HepG2 (cell line): Measurements from ENCODE around the gene DND1. TPM values are rescaled to one million over a fixed set of nuclear protein-coding genes. Genes with fewer than 3 reads are reported as not detected.

Experiments used
- CBFB ChIP-seq: sonication (generic); formaldehyde crosslinking; IDR thresholded peaks from 2 replicates; pipeline ENCODE4 v1.4.0; 2020; ENCODE audit warnings: missing genetic modification reagents
- CEBPG ChIP-seq: IDR thresholded peaks from 2 replicates; pipeline ENCODE4 v1.6.1; 2016
- HMGA1 ChIP-seq: sonication (generic); formaldehyde crosslinking; conservative IDR thresholded peaks from 2 replicates; pipeline ENCODE4 v1.4.0; 2020; ENCODE audit warnings: missing genetic modification reagents
- IKZF1 ChIP-seq: fragments of 450-650 bp; IDR thresholded peaks from 2 replicates; pipeline ENCODE4 v1.7.1; 2016
- KDM6A ChIP-seq: IDR thresholded peaks from 2 replicates; pipeline ENCODE4 v1.6.1; 2016; ENCODE audit warnings: low read depth
- MIER2 ChIP-seq: IDR thresholded peaks from 2 replicates; pipeline ENCODE4 v1.6.1; 2016; ENCODE audit warnings: missing biosample characterization, missing genetic modification reagents
- ZFY ChIP-seq: sonication (generic); formaldehyde crosslinking; IDR thresholded peaks from 2 replicates; pipeline ENCODE4 v1.4.0; 2020; ENCODE audit warnings: missing genetic modification reagents
- ZMYM4 ChIP-seq: sonication (generic); formaldehyde crosslinking; IDR thresholded peaks from 2 replicates; pipeline ENCODE4 v1.8.1; 2023; ENCODE audit warnings: mild to moderate bottlenecking, missing genetic modification reagents
- ZNF547 ChIP-seq: sonication (generic); formaldehyde crosslinking; IDR thresholded peaks from 2 replicates; pipeline ENCODE4 v1.5.1; 2020; ENCODE audit warnings: mild to moderate bottlenecking, missing genetic modification reagents
- ZNF7 ChIP-seq: IDR thresholded peaks from 2 replicates; pipeline ENCODE4 v1.6.1; 2016; ENCODE audit warnings: missing biosample characterization, missing genetic modification reagents
- ZNF747 ChIP-seq: sonication (generic); formaldehyde crosslinking; IDR thresholded peaks from 2 replicates; pipeline ENCODE4 v1.8.1; 2023; ENCODE audit warnings: missing genetic modification reagents, mild to moderate bottlenecking, borderline replicate concordance
- polyA plus RNA-seq, 8 experiments: library from polyadenylated mRNA; depleted of rRNA in 3 of 8; stranded (reverse) in 7 of 8; unstranded in 1 of 8; fragments of >200 nt; fragmentation: Illumina TruSeq in 4 of 8; extraction: Trizol in 4 of 8; gene quantifications; 2 replicates each; pipeline versions ENCODE4 v1.2.1 to v1.2.3, GENCODE V29; 2011 to 2016; ENCODE audit warnings: low read depth in 4 of 8, missing spikeins in 1 of 8, mixed read lengths in 1 of 8; ENCODE audit not compliant: insufficient read depth in 1 of 8
- total RNA-seq, 5 experiments: library from RNA; depleted of rRNA; stranded (reverse); fragments of >200 nt; fragmentation: Illumina TruSeq; extraction: Trizol; gene quantifications; 2 replicates each; pipeline ENCODE4 v1.2.3, GENCODE V29; 2016; ENCODE audit warnings: low read depth in 1 of 5
- TF ChIP-seq, protein P1 (sequence below): sonication (generic); formaldehyde crosslinking; IDR thresholded peaks from 2 replicates; pipeline ENCODE4 v1.5.0; 2020; ENCODE audit warnings: missing genetic modification reagents, mild to moderate bottlenecking, borderline replicate concordance
- TF ChIP-seq, protein P2 (sequence below): sonication (generic); formaldehyde crosslinking; IDR thresholded peaks from 2 replicates; pipeline ENCODE4 v1.4.0; 2020; ENCODE audit warnings: missing genetic modification reagents, borderline replicate concordance
- TF ChIP-seq, protein P3 (sequence below): sonication (generic); formaldehyde crosslinking; IDR thresholded peaks from 2 replicates; pipeline ENCODE4 v1.4.0; 2020; ENCODE audit warnings: missing genetic modification reagents
- TF ChIP-seq, protein P4 (sequence below), 2 experiments: IDR thresholded peaks; 2 replicates each; pipeline ENCODE4 v1.6.1; 2011 to 2012; ENCODE audit warnings: low read length in 2 of 2, borderline replicate concordance in 1 of 2, low read depth in 1 of 2, mild to moderate bottlenecking in 1 of 2, moderate library complexity in 1 of 2
- TF ChIP-seq, protein P5 (sequence below): IDR thresholded peaks from 2 replicates; pipeline ENCODE4 v1.6.1; 2016; ENCODE audit warnings: mild to moderate bottlenecking, missing biosample characterization, missing genetic modification reagents

The DND1 gene
- total and polyA plus RNA-seq, 2 of the 13 experiments (the other 11 are each of a cell fraction or from before 2014, with no cell fraction given) = 0.48 to 0.55 TPM

DNA sequence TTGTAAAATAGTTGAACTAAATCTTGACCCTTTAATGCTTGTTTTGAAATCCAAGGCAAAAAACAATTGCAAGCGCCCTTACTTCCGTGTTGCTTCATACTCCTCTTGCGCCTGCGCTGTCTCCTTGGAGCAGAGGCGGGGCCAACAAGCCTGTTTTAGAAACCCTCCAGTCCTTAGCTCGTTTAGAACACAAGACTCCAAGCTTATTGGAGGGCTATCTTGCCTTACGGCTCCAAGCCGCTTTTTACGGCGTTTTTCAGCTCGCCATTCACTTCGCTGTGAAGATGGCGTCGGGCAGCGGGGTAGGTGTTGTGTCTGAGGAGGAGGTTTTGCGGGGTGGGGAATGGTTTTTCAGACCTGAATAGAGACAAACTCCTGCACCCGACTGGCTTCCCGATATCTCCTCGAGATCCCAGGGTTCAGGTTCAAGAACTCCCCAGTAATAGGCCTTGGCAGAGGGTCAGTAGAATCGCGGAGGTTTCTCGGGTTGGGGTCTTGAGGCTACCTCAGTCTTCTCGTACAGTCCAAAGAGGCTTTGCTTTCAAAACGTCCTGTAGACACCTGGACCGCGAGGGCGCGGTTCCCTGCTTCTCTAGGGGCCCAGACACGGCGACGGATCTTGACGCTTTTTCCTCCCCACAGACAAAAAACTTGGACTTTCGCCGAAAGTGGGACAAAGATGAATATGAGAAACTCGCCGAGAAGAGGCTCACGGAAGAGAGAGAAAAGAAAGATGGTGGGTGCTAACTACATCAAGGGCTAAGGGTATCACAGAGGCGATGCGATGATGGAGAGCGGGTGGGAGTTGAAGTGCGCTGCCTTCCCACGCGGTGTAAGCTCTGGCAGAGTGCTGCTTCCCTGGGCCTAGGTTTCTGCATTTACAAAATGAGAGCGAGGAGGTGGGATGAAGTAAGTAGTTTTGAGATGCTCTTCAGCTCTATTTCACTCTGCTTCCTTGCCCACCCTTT is 27.1 kb upstream of the DND1 start, which contains the start of gene ZMAT2 (continued):
- TF ChIP-seq CEBPG = peak; percentile 77
- TF ChIP-seq CBFB = peak; percentile 28; the same call in 1 of the 2 replicates
- TF ChIP-seq KDM6A (CRISPR knock-in tag) = no peak
- TF ChIP-seq ZMYM4 (CRISPR knock-in tag) = peak; percentile 85
- TF ChIP-seq ZNF747 (CRISPR knock-in tag) = no peak
- TF ChIP-seq IKZF1 = no peak
- TF ChIP-seq, protein P1, sequence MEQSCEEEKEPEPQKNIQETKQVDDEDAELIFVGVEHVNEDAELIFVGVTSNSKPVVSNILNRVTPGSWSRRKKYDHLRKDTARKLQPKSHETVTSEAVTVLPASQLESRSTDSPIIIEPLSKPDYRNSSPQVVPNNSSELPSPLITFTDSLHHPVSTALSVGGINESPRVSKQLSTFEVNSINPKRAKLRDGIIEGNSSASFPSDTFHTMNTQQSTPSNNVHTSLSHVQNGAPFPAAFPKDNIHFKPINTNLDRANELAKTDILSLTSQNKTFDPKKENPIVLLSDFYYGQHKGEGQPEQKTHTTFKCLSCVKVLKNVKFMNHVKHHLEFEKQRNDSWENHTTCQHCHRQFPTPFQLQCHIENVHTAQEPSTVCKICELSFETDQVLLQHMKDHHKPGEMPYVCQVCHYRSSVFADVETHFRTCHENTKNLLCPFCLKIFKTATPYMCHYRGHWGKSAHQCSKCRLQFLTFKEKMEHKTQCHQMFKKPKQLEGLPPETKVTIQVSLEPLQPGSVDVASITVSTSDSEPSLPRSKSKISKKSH = no peak
- peak; percentile 46 for TF ChIP-seq ZFY (CRISPR knock-in tag)
- TF ChIP-seq, protein P2, sequence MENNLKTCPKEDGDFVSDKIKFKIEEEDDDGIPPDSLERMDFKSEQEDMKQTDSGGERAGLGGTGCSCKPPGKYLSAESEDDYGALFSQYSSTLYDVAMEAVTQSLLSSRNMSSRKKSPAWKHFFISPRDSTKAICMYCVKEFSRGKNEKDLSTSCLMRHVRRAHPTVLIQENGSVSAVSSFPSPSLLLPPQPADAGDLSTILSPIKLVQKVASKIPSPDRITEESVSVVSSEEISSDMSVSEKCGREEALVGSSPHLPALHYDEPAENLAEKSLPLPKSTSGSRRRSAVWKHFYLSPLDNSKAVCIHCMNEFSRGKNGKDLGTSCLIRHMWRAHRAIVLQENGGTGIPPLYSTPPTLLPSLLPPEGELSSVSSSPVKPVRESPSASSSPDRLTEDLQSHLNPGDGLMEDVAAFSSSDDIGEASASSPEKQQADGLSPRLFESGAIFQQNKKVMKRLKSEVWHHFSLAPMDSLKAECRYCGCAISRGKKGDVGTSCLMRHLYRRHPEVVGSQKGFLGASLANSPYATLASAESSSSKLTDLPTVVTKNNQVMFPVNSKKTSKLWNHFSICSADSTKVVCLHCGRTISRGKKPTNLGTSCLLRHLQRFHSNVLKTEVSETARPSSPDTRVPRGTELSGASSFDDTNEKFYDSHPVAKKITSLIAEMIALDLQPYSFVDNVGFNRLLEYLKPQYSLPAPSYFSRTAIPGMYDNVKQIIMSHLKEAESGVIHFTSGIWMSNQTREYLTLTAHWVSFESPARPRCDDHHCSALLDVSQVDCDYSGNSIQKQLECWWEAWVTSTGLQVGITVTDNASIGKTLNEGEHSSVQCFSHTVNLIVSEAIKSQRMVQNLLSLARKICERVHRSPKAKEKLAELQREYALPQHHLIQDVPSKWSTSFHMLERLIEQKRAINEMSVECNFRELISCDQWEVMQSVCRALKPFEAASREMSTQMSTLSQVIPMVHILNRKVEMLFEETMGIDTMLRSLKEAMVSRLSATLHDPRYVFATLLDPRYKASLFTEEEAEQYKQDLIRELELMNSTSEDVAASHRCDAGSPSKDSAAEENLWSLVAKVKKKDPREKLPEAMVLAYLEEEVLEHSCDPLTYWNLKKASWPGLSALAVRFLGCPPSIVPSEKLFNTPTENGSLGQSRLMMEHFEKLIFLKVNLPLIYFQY = peak; percentile 83; the same call in 1 of the 2 replicates
- TF ChIP-seq HMGA1 (CRISPR knock-in tag) = no peak
- TF ChIP-seq, protein P3, sequence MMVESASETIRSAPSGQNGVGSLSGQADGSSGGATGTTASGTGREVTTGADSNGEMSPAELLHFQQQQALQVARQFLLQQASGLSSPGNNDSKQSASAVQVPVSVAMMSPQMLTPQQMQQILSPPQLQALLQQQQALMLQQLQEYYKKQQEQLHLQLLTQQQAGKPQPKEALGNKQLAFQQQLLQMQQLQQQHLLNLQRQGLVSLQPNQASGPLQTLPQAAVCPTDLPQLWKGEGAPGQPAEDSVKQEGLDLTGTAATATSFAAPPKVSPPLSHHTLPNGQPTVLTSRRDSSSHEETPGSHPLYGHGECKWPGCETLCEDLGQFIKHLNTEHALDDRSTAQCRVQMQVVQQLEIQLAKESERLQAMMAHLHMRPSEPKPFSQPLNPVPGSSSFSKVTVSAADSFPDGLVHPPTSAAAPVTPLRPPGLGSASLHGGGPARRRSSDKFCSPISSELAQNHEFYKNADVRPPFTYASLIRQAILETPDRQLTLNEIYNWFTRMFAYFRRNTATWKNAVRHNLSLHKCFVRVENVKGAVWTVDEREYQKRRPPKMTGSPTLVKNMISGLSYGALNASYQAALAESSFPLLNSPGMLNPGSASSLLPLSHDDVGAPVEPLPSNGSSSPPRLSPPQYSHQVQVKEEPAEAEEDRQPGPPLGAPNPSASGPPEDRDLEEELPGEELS (CRISPR knock-in tag) = peak; percentile 45; the same call in 1 of the 2 replicates
- TF ChIP-seq, protein P4, sequence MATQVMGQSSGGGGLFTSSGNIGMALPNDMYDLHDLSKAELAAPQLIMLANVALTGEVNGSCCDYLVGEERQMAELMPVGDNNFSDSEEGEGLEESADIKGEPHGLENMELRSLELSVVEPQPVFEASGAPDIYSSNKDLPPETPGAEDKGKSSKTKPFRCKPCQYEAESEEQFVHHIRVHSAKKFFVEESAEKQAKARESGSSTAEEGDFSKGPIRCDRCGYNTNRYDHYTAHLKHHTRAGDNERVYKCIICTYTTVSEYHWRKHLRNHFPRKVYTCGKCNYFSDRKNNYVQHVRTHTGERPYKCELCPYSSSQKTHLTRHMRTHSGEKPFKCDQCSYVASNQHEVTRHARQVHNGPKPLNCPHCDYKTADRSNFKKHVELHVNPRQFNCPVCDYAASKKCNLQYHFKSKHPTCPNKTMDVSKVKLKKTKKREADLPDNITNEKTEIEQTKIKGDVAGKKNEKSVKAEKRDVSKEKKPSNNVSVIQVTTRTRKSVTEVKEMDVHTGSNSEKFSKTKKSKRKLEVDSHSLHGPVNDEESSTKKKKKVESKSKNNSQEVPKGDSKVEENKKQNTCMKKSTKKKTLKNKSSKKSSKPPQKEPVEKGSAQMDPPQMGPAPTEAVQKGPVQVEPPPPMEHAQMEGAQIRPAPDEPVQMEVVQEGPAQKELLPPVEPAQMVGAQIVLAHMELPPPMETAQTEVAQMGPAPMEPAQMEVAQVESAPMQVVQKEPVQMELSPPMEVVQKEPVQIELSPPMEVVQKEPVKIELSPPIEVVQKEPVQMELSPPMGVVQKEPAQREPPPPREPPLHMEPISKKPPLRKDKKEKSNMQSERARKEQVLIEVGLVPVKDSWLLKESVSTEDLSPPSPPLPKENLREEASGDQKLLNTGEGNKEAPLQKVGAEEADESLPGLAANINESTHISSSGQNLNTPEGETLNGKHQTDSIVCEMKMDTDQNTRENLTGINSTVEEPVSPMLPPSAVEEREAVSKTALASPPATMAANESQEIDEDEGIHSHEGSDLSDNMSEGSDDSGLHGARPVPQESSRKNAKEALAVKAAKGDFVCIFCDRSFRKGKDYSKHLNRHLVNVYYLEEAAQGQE (IDR thresholded peaks at IDR 0.05; ENCODE audit: borderline replicate concordance in 1 of 2, low read depth in 1 of 2, low read length in 2 of 2) = peak in 1 of 2 experiments; percentile 78; a peak in 2 of 4 replicates
- no peak for TF ChIP-seq ZNF7 (CRISPR knock-in tag)
- TF ChIP-seq, protein P5, sequence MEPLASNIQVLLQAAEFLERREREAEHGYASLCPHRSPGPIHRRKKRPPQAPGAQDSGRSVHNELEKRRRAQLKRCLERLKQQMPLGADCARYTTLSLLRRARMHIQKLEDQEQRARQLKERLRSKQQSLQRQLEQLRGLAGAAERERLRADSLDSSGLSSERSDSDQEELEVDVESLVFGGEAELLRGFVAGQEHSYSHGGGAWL (CRISPR knock-in tag) = no peak
- TF ChIP-seq MIER2 (CRISPR knock-in tag) = peak; percentile 68; the same call in 1 of the 2 replicates
- peak; percentile 29; the same call in 1 of the 2 replicates for TF ChIP-seq ZNF547 (CRISPR knock-in tag)
